Colonic mucosa (tissue), 4 donors: ENCODE results near the gene RABGGTA. TPM values are rescaled to one million over a fixed set of nuclear protein-coding genes. Genes with fewer than 3 reads are reported as not detected.

Experiments
- DNase-seq: peaks from one replicate; pipeline ENCODE4 v3.0.0-alpha.2; 2020
- H3K27ac ChIP-seq: fragments of 200-600 bp; one replicate; pipeline ENCODE4 v1.8.0; 2021
- H3K27me3 ChIP-seq: fragments of 200-600 bp; one replicate; pipeline ENCODE4 v1.8.0; 2021
- H3K36me3 ChIP-seq: fragments of 200-600 bp; one replicate; pipeline ENCODE4 v1.8.0; 2021
- H3K4me1 ChIP-seq: fragments of 200-600 bp; one replicate; pipeline ENCODE4 v1.8.0; 2021; ENCODE audit warnings: mild to moderate bottlenecking
- H3K4me3 ChIP-seq: fragments of 200-600 bp; one replicate; pipeline ENCODE4 v1.8.0; 2021
- H3K9ac ChIP-seq, 2 donors: one replicate each; pipeline ENCODE4 v1.7.0; 2013; ENCODE audit warnings: control low read depth in 2 of 2, low read depth in 2 of 2, low read length in 2 of 2
- H3K9me3 ChIP-seq: fragments of 200-600 bp; one replicate; pipeline ENCODE4 v1.8.0; 2021
- intact Hi-C: fragments of 100-400 bp; cut with DNase I; formaldehyde crosslinking; loops from one replicate; pipeline ENCODE4 v1.14.1; 2022
- total RNA-seq, 2 donors: library from RNA; stranded (reverse); fragmentation: NEBNext Ultra II Directional in 1 of 2; extraction: Animal tissue kit (Norgen Biotek cat#: 25700) in 1 of 2; gene quantifications; one replicate each; pipeline ENCODE4 v1.2.1, GENCODE V29; 2021
- TF ChIP-seq, protein P1 (sequence below): fragments of 200-600 bp; IDR thresholded peaks from one replicate; pipeline ENCODE4 v1.8.0; 2022; ENCODE audit warnings: antibody characterized with exemption, mild to moderate bottlenecking
- donor health status: healthy.
- donor health status: DM: no; HTN: no; CAD: no.
- donor health status: DM: no; HTN: no; CAD: no.

RABGGTA gene
- total RNA-seq, 2 donors from 2014 or later: 37.3 to 38.3 TPM

DNA sequence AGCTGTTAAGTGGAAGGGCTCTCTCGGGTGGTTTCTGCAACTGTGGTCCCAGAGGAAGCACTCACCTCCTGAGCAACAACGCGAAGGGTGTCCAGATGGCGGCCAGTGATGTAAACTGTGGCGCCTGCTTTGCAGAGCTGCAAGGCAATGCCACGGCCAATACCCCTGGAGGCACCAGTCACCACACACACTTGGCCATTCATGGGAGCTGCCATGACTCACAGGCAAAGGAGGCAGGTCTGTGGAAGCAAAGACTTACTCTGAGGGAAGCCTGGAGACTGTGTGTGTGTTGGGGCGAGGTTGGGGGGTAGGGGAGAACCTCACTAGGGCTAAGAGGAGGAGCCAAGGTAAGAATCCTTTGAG is 27.5 kb upstream of the RABGGTA start:
- TF ChIP-seq, protein P1, sequence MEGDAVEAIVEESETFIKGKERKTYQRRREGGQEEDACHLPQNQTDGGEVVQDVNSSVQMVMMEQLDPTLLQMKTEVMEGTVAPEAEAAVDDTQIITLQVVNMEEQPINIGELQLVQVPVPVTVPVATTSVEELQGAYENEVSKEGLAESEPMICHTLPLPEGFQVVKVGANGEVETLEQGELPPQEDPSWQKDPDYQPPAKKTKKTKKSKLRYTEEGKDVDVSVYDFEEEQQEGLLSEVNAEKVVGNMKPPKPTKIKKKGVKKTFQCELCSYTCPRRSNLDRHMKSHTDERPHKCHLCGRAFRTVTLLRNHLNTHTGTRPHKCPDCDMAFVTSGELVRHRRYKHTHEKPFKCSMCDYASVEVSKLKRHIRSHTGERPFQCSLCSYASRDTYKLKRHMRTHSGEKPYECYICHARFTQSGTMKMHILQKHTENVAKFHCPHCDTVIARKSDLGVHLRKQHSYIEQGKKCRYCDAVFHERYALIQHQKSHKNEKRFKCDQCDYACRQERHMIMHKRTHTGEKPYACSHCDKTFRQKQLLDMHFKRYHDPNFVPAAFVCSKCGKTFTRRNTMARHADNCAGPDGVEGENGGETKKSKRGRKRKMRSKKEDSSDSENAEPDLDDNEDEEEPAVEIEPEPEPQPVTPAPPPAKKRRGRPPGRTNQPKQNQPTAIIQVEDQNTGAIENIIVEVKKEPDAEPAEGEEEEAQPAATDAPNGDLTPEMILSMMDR: no peak
- intact Hi-C loops: no loop called here

DNA sequence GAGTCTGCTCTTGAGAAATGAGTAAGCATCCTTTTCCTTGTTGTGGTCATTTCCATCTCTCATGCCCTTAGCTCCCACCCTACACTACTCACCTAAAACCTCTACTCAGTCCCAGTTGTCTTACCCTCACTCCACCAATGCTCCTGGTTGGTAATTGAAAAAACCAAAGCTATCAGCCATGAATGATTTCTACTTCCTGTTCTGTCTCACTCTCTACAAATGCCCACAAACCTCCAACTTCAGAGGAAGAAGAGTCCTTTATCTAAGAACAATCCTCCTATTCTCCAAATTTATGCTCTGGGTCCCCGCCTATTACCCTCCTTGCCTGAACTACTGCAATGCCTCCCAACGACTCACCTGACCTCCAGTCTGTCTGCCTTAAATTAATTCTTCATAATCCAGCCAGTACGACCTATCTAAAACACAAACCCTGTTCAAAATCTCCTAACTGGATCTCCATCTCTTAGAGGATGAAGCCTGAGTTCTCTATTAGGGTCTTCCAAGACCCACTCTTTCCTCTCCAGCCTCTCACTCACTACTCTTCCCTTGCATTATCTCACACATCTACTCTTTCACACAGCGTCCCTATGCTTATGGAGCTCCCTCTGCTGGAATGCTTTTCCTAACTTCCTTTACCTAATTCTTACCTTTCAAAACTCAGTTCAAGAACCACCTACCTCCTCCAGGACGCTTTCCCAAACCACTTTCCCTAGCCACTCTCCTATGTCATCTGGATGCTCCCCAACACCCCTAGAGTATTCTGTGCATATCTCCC is 26.0 kb upstream of the RABGGTA start:
- Histone ChIP-seq H3K4me1 (peaks cover 13% of the 10 kb centered on the region), H3K27ac (no peak overlapping the region), H3K36me3 (peaks cover 12% of the 10 kb centered on the region), H3K9ac (no peak overlapping the region), H3K9me3 (no peaks in the 10 kb centered on the region), H3K4me3 (no peak overlapping the region), H3K27me3 (no peaks in the 10 kb centered on the region)
- no peak for DNase-seq
- TF ChIP-seq, protein P1: peak; percentile 42
- intact Hi-C loops: no loop called here

More for the DNA sequence above, 27.5 kb upstream of the RABGGTA start:
- peak; percentile 42 for DNase-seq
- no peaks in the 10 kb centered on the region for H3K9me3 ChIP-seq
- H3K36me3 ChIP-seq: peaks cover 14% of the 10 kb centered on the region
- peaks cover 13% of the 10 kb centered on the region for H3K4me1 ChIP-seq
- H3K4me3 ChIP-seq: peak overlapping the region; percentile 92
- no peaks in the 10 kb centered on the region for H3K27me3 ChIP-seq
- peak overlapping the region; percentile 88 for H3K27ac ChIP-seq
- peak overlapping the region; percentile 89 to 95 for H3K9ac ChIP-seq

DNA sequence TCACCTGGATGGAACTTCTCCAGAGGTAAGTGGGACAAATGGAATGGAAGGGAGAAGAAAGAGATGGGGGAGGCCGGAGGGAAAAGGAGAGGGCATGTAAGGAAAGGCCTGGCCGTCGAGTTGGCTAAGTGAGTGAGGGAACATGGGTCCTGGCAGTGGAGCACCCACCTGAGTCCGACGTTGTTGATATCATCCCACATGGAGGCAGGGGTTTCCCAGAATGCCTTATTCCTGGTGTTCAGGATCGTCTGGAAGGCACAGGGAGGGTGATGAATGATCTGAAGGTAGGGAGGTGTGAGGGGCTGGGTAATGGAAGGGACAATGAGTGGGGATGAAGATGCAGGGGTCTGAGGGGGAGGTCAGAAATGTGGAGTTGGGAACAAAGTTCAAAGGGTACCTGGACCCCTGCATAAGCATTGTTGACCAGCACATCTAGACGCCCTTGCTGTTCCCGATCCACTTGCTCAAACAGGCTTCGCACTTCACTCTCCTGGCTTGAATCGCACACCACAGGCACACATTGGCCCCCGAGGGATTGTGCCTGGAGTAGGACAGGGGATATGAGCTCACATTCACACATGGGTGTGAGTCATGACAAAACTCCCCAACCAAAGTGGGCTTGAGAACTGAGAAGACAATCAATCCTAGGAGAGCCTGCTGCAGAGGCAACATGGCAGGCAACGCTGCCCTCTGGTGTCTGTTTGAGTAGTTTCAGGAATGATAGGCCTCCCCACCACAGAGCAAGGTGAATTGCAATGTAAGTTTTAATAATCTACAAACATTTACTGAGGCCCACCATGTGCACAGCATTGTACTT is 25.2 kb upstream of the RABGGTA start:
- Histone ChIP-seq H3K4me3 (no peak overlapping the region), H3K9ac (no peak overlapping the region), H3K27me3 (no peaks in the 10 kb centered on the region), H3K4me1 (peaks cover 13% of the 10 kb centered on the region), H3K27ac (no peak overlapping the region), H3K9me3 (no peaks in the 10 kb centered on the region), H3K36me3 (peaks cover 8% of the 10 kb centered on the region)
- TF ChIP-seq, protein P1: peak; percentile 68
- peak; percentile 66 for DNase-seq
- intact Hi-C loops: no loop called here

DNA sequence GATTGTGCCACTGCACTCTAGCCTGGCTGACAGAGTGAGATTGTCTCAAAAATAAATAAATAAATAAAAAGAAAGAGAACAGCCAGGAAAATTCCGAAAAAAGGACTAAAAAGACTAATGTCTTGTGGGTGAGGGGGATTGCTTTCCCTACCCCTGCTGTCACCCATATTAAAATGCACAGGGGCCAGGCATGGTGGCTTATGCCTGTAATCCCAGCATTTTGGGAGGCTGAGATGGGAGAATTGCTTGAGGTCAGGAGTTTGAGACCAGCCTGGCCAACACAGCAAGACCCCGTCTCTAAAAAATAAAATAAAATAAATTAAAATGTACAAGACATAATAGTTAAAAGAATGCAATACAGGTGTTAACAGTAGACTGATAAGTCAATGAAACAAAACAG is 22.1 kb upstream of the RABGGTA start:
- intact Hi-C loops: loop anchor here (2.0 kb wide), 1 partner anchor 49 kb away; no protein-coding TSS in a partner anchor
- DNase-seq: no peak
- H3K9ac ChIP-seq: no peak overlapping the region

More for the DNA sequence above, 22.1 kb upstream of the RABGGTA start:
- Histone ChIP-seq H3K4me3 (no peak overlapping the region), H3K36me3 (peaks cover 8% of the 10 kb centered on the region), H3K27me3 (no peaks in the 10 kb centered on the region), H3K9me3 (no peaks in the 10 kb centered on the region), H3K4me1 (peaks cover 7% of the 10 kb centered on the region), H3K27ac (no peak overlapping the region)
- TF ChIP-seq, protein P1: no peak
